Prostate gland (tissue), 2 donors: ENCODE measurements around the gene EPHA1. TPM values are rescaled to one million over a fixed set of nuclear protein-coding genes. Genes with fewer than 3 reads are reported as not detected.
"Not testable (repeated sequence)": the region's sequence is repeated elsewhere in the genome, so short reads cannot be mapped to it uniquely, and the experiment has no call there.

Source experiments
- DNase-seq: peaks from one replicate; pipeline ENCODE4 v3.0.0-alpha.2; 2019; ENCODE audit warnings: low spot score
- H3K27ac ChIP-seq, 2 donors: fragments of 200-600 bp; sonication (generic); 2 replicates each; pipeline ENCODE4 v1.5.1; 2017 to 2019
- H3K27me3 ChIP-seq: fragments of 200-600 bp; sonication (generic); replicated peaks from 2 replicates; pipeline ENCODE4 v1.5.1; 2019; ENCODE audit not compliant: insufficient read depth
- H3K36me3 ChIP-seq, 2 donors: fragments of 200-600 bp; sonication (generic); 1 replicate in 1 of 2; 2 replicates in 1 of 2; pipeline versions ENCODE4 v1.5.1 to v1.8.1; 2017 to 2019
- H3K4me1 ChIP-seq: fragments of 200-600 bp; sonication (generic); replicated peaks from 2 replicates; pipeline ENCODE4 v1.5.1; 2019
- H3K4me3 ChIP-seq, 2 donors: fragments of 200-600 bp; sonication (generic); 2 replicates each; pipeline ENCODE4 v1.5.1; 2017 to 2019
- H3K9me3 ChIP-seq: fragments of 200-600 bp; sonication (generic); 2 replicates; pipeline ENCODE4 v1.5.1; 2017
- POLR2A ChIP-seq: fragments of 450-650 bp; IDR thresholded peaks from one replicate; pipeline ENCODE4 v1.6.1; 2016; ENCODE audit warnings: antibody characterized with exemption, mild to moderate bottlenecking
- POLR2AphosphoS5 ChIP-seq: sonication (generic); formaldehyde crosslinking; IDR thresholded peaks from one replicate; pipeline ENCODE4 v1.6.1; 2017; ENCODE audit warnings: antibody characterized with exemption
- WGBS: methylation state at CpG from one replicate; pipeline ENCODE4 v1.1.5; 2018; 5-methylcytosine and 5-hydroxymethylcytosine counted together
- intact Hi-C: fragments of 100-400 bp; cut with DNase I; formaldehyde crosslinking; loops from one replicate; pipeline ENCODE4 v1.14.2; 2022
- total RNA-seq, 2 donors: library from RNA; depleted of rRNA; stranded (reverse); fragments of >200 nt; gene quantifications; one replicate each; pipeline ENCODE4 v1.1.0, GENCODE V29; 2016
- TF ChIP-seq, protein P1 (sequence below), 4 experiments: fragments of 200-600 bp in 2 of 4; fragments of 450-650 bp in 2 of 4; sonication (generic) in 2 of 4; IDR thresholded peaks; 1 replicate in 3 of 4; 2 replicates in 1 of 4; pipeline ENCODE4 v1.5.1; 2016 to 2019; ENCODE audit warnings: antibody characterized with exemption in 4 of 4, mild to moderate bottlenecking in 2 of 4, moderate library complexity in 2 of 4

The EPHA1 gene
- total RNA-seq, 2 donors from 2014 or later, result 10.5 to 15.7 TPM

- peak overlapping the region; percentile 38 to 49 for H3K27ac ChIP-seq
- no peaks in the 10 kb centered on the region for H3K4me1 ChIP-seq
These were observed 8.0 kb upstream of the EPHA1 start for GRCh38 chr7:143416565-143417149.

DNA sequence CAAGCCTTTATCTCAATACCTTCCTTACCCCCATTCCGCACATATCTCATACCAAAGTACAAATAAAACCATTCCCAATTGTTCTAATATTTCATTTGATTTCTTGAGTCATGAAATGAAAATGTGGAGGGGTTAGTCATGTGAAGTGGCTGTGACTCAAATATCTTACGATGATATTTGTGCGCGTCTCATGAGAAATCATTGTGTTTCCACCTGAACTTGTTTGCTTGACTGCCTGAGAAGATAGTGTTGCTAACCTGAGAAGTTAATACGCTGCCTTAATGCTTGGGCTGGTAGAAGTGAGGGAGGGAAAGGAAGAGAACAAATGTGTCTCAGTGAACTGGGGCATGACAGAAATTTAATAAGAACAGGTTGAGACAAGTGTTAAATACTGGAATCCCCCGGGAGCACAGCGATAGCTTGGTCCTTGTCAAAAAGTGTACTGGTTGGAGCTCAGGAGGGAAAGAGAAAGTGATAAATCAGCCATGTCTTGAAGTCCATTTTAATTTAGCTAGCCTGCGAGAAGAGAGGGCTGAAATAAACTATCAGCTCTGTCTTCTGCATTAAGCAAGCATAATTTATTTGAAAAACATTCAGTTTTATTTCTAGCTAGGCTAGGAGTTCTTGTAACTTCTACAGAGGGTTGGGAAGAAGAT is 7.2 kb upstream of the EPHA1 start:
- 42% methylated on average over 8 of the region's 8 CpGs for WGBS
- no peaks in the 10 kb centered on the region for H3K4me1 ChIP-seq
- no peak for DNase-seq
- no peaks in the 10 kb centered on the region for H3K36me3 ChIP-seq
- H3K27ac ChIP-seq, result peak overlapping the region; percentile 38 to 49
- peak overlapping the region in 1 of 2 donors; percentile 0 for H3K4me3 ChIP-seq
- intact Hi-C loops, result loop anchor here (5.0 kb wide), 3 partner anchors 39 to 174 kb away; no protein-coding TSS in a partner anchor
- no peaks in the 10 kb centered on the region for H3K9me3 ChIP-seq
- peak; percentile 48 for TF ChIP-seq POLR2AphosphoS5
- TF ChIP-seq, protein P1, sequence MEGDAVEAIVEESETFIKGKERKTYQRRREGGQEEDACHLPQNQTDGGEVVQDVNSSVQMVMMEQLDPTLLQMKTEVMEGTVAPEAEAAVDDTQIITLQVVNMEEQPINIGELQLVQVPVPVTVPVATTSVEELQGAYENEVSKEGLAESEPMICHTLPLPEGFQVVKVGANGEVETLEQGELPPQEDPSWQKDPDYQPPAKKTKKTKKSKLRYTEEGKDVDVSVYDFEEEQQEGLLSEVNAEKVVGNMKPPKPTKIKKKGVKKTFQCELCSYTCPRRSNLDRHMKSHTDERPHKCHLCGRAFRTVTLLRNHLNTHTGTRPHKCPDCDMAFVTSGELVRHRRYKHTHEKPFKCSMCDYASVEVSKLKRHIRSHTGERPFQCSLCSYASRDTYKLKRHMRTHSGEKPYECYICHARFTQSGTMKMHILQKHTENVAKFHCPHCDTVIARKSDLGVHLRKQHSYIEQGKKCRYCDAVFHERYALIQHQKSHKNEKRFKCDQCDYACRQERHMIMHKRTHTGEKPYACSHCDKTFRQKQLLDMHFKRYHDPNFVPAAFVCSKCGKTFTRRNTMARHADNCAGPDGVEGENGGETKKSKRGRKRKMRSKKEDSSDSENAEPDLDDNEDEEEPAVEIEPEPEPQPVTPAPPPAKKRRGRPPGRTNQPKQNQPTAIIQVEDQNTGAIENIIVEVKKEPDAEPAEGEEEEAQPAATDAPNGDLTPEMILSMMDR (IDR thresholded peaks at IDR 0.05), result no peak
- no peaks in the 10 kb centered on the region for H3K27me3 ChIP-seq

More at GRCh38 chr7:143416565-143417149, 8.0 kb upstream of the EPHA1 start:
- no peaks in the 10 kb centered on the region for H3K9me3 ChIP-seq
- intact Hi-C loops, result loop anchor here (5.0 kb wide), 3 partner anchors 39 to 174 kb away; no protein-coding TSS in a partner anchor
- WGBS, result 4% methylated on average over 3 of the region's 3 CpGs
- TF ChIP-seq POLR2A (no peak), POLR2AphosphoS5 (no peak)
- TF ChIP-seq, protein P1 (IDR thresholded peaks at IDR 0.05), result peak; percentile 80 to 82 (median 80)
- DNase-seq, result peak; percentile 29
- H3K36me3 ChIP-seq, result no peaks in the 10 kb centered on the region
- no peaks in the 10 kb centered on the region for H3K27me3 ChIP-seq
- no peak overlapping the region for H3K4me3 ChIP-seq

GRCh38 chr7:143415209-143415608 is 6.6 kb upstream of the EPHA1 start:
- not testable (repeated sequence) for H3K27me3 ChIP-seq, H3K9me3 ChIP-seq, H3K4me1 ChIP-seq, H3K27ac ChIP-seq, H3K4me3 ChIP-seq, DNase-seq, H3K36me3 ChIP-seq
- 85% methylated on average over 7 of the region's 7 CpGs for WGBS
- intact Hi-C loops, result loop anchor here (5.0 kb wide), 3 partner anchors 38 to 173 kb away; no protein-coding TSS in a partner anchor

GRCh38 chr7:143413123-143413522 is 4.5 kb upstream of the EPHA1 start:
- no peaks in the 10 kb centered on the region for H3K27me3 ChIP-seq
- H3K36me3 ChIP-seq, result no peaks in the 10 kb centered on the region
- WGBS, result 69% methylated on average over 8 of the region's 8 CpGs
- H3K4me3 ChIP-seq, result no peak overlapping the region
- TF ChIP-seq POLR2A (no peak), POLR2AphosphoS5 (no peak)
- TF ChIP-seq, protein P1 (IDR thresholded peaks at IDR 0.05), result no peak
- no peaks in the 10 kb centered on the region for H3K9me3 ChIP-seq
- intact Hi-C loops, result no loop called here
- no peak for DNase-seq
- no peak overlapping the region for H3K27ac ChIP-seq
- H3K4me1 ChIP-seq, result no peaks in the 10 kb centered on the region

DNA sequence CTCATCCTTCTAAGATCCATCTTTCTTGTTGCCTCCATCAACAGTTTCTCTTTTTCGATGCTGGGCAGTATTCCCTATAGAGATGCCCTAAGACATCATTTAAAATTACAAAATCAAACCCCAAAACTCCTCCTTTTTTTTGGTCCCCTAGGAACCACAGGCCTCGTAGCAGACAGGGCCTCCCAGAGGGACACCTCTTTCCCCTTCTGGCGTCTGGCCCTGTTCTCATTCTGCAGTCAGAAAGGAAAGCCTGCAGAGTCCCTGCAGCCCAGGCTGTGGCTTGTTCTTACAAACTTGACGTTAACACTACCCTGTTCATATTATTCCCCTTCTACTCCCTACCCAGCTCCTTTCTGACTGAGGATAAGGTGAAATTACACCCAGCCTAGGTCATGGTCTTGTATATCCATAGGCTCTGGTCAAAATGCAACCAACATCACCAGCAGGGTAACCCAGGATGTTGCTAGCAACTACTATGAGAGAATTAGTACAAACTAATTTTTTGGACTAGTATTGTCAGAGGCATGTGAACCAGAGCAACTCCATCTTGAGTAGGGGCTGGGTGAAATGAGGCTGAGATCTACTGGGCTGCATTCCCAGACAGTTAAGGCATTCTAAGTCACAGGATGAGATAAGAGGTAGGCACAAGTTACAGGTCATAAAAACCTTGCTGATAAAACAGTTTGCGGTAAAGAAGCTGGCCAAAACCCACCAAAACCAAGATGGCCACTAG is 3.5 kb upstream of the EPHA1 start:
- no peak for TF ChIP-seq POLR2A
- TF ChIP-seq POLR2AphosphoS5, result no peak
- TF ChIP-seq, protein P1 (IDR thresholded peaks at IDR 0.05), result no peak
- H3K27ac ChIP-seq, result no peak overlapping the region
- no peaks in the 10 kb centered on the region for H3K36me3 ChIP-seq
- DNase-seq, result no peak
- no peak overlapping the region for H3K4me3 ChIP-seq
- no peaks in the 10 kb centered on the region for H3K9me3 ChIP-seq
- no peaks in the 10 kb centered on the region for H3K4me1 ChIP-seq
- 78% methylated on average over 5 of the region's 5 CpGs for WGBS
- intact Hi-C loops, result no loop called here
- no peaks in the 10 kb centered on the region for H3K27me3 ChIP-seq
